ENCODE data around the gene PTGES. TPM values are rescaled to one million over a fixed set of nuclear protein-coding genes. Genes with fewer than 3 reads are reported as not detected.

The PTGES gene
- total and polyA plus RNA-seq, 9 of the 15 experiments (the other 6 are each of a cell fraction or from before 2014, with no cell fraction given), result 0.13 TPM; not detected in 8

DNA sequence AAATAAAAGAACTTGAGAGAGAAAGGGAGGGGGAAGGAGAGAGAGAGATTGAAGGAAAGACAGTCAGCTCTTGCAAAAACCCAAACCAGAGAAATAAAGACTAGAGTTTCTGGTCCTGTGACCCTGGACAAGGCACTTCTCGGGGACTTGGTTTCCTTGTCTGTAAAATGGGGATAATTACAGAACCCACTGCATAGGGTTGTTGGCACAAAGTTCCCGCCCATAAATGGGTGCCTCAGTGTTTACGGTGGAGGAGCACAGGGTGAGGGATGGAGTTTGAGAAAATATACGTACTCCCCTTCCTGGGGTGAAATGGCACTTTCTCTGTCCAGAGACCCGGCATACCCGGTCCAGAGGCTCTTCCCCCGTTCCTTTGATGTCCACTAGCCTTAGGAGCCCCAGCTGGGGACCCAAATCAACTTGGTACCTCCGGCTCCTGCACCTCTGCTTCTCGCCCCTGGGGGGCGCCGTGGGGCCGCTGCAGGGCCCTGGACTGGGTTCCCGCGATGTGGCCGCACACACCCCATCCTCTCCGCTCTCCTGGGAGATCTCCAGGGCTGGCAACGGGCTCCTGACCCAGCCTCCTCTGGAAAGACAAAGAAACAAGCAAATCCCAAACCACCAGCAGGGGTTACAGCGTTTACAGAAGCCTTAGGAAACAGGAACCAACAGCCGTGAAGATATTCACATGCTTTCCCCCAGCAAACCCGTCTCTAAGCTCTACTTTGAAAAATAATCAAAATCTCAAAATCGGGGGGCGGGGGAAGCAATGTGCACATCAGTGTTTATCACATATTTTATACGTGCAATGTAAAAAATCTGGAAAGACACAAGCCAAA, 26.3 kb downstream of the PTGES start (continued):
- no peak for TF ChIP-seq NR2C1 (IDR thresholded peaks at IDR 0.05)
- no peak for TF ChIP-seq NR2C1 (tag; IDR thresholded peaks at IDR 0.05)
- 0 out of 2 replicates have a peak, but pooled peaks have one; percentile 27 for TF ChIP-seq BHLHE40 (IDR thresholded peaks at IDR 0.05; ENCODE audit: low read length)
- TF ChIP-seq STAT5A (IDR thresholded peaks at IDR 0.05; ENCODE audit: borderline replicate concordance, low read length), result no peak
- no peak for TF ChIP-seq EP300 (IDR thresholded peaks at IDR 0.05; ENCODE audit: low read length)
- no peak for TF ChIP-seq RHOXF2B (CRISPR knock-in tag; conservative IDR thresholded peaks at IDR 0.05)
- no peak for TF ChIP-seq SMARCB1 (IDR thresholded peaks at IDR 0.05; ENCODE audit: insufficient read length, low read depth)
- TF ChIP-seq IRF9 (tag; IDR thresholded peaks at IDR 0.05), result no peak
- TF ChIP-seq VEZF1 (CRISPR knock-in tag; IDR thresholded peaks at IDR 0.05), result peak; percentile 31; the same call in 1 of the 2 replicates
- TF ChIP-seq E2F6 (IDR thresholded peaks at IDR 0.05; ENCODE audit: borderline replicate concordance in 1 of 2, extremely low read depth in 1 of 2, insufficient read depth in 1 of 2, insufficient read length in 1 of 2, low read depth in 1 of 2, low read length in 1 of 2, poor library complexity in 1 of 2, severe bottlenecking in 1 of 2), result peak in 1 of 2 experiments; percentile 58
- TF ChIP-seq NBN (IDR thresholded peaks at IDR 0.05; ENCODE audit: low read depth), result no peak
- TF ChIP-seq ZBTB49 (CRISPR knock-in tag; IDR thresholded peaks at IDR 0.05; ENCODE audit: borderline replicate concordance), result no peak
- TF ChIP-seq, protein P1, sequence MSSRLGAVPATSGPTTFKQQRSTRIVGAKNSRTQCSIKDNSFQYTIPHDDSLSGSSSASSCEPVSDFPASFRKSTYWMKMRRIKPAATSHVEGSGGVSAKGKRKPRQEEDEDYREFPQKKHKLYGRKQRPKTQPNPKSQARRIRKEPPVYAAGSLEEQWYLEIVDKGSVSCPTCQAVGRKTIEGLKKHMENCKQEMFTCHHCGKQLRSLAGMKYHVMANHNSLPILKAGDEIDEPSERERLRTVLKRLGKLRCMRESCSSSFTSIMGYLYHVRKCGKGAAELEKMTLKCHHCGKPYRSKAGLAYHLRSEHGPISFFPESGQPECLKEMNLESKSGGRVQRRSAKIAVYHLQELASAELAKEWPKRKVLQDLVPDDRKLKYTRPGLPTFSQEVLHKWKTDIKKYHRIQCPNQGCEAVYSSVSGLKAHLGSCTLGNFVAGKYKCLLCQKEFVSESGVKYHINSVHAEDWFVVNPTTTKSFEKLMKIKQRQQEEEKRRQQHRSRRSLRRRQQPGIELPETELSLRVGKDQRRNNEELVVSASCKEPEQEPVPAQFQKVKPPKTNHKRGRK (tag; IDR thresholded peaks at IDR 0.05), result no peak
- no peak for TF ChIP-seq KLF16 (IDR thresholded peaks at IDR 0.05)
- no peak for TF ChIP-seq KLF10 (CRISPR knock-in tag; IDR thresholded peaks at IDR 0.05)
- TF ChIP-seq ELF4 (CRISPR knock-in tag; IDR thresholded peaks at IDR 0.05), result no peak
- no peak for TF ChIP-seq HES1 (IDR thresholded peaks at IDR 0.05; ENCODE audit: low read depth)
- TF ChIP-seq TAL1 (IDR thresholded peaks at IDR 0.05), result no peak
